Left lung (tissue), 10 donors: ENCODE results near the gene SSRP1. TPM values are rescaled to one million over a fixed set of nuclear protein-coding genes. Genes with fewer than 3 reads are reported as not detected.

ENCODE experiments used
- ATAC-seq: fragments of 200-7000 bp; cut with Tn5 transposase; one replicate; pipeline ENCODE4 v1.9.1; 2020; ENCODE audit warnings: moderate library complexity
- DNase-seq, 4 donors: peaks; one replicate each; pipeline ENCODE4 v3.0.0-alpha.2; 2013 to 2020
- H3K27ac ChIP-seq, 2 donors: fragments of 200-600 bp; sonication (generic) in 1 of 2; one replicate each; pipeline versions ENCODE4 v1.5.0 to v1.8.0; 2020 to 2021
- H3K27me3 ChIP-seq, 2 donors: fragments of 200-600 bp; sonication (generic) in 1 of 2; one replicate each; pipeline versions ENCODE4 v1.5.0 to v1.8.0; 2020 to 2021
- H3K36me3 ChIP-seq, 2 donors: fragments of 200-600 bp; sonication (generic) in 1 of 2; one replicate each; pipeline versions ENCODE4 v1.5.0 to v1.8.0; 2020 to 2021
- H3K4me1 ChIP-seq, 2 donors: fragments of 200-600 bp; one replicate each; pipeline ENCODE4 v1.8.0; 2021
- H3K4me3 ChIP-seq, 2 donors: fragments of 200-600 bp; sonication (generic) in 1 of 2; one replicate each; pipeline versions ENCODE4 v1.5.0 to v1.8.0; 2020 to 2021; ENCODE audit warnings: mild to moderate bottlenecking in 1 of 2
- H3K9me3 ChIP-seq, 2 donors: fragments of 200-600 bp; sonication (generic) in 1 of 2; one replicate each; pipeline versions ENCODE4 v1.5.0 to v1.8.0; 2020 to 2021
- CTCF ChIP-seq, 2 donors: fragments of 200-600 bp; sonication (generic) in 1 of 2; IDR thresholded peaks; one replicate each; pipeline versions ENCODE4 v1.5.0 to v1.8.0; 2021; ENCODE audit warnings: antibody characterized with exemption in 2 of 2
- intact Hi-C, 2 donors: fragments of 100-400 bp; cut with DNase I; formaldehyde crosslinking; loops; one replicate each; pipeline versions ENCODE4 v1.11.2 to v1.14.2; 2022
- polyA plus RNA-seq, 6 donors: library from polyadenylated mRNA; unstranded; fragments of 120-200 nt; gene quantifications; one replicate each; pipeline ENCODE4 v1.2.1, GENCODE V29; 2013; ENCODE audit not compliant: insufficient read length in 6 of 6
- total RNA-seq, 2 donors: library from RNA; stranded (reverse); fragmentation: NEBNext Ultra II Directional; extraction: Animal tissue kit (Norgen Biotek cat#: 25700); gene quantifications; one replicate each; pipeline ENCODE4 v1.2.1, GENCODE V29; 2021
- donor health status: DM: no; HTN: yes; CAD: no.
- donor health status: DM: no; HTN: no; CAD: no.

Gene SSRP1
- total and polyA plus RNA-seq, 8 donors = 57.3 to 208 (median 179) TPM

GRCh38 chr11:57353036-57353435 is 17.3 kb upstream of the SSRP1 start:
- DNase-seq = no peak
- H3K27me3 ChIP-seq = no peaks in the 10 kb centered on the region
- peaks cover 0 to 7% of the 10 kb centered on the region in 2 donors for H3K4me1 ChIP-seq
- no peak for ATAC-seq
- H3K36me3 ChIP-seq = no peaks in the 10 kb centered on the region
- intact Hi-C loops = no loop called here
- no peak overlapping the region for H3K27ac ChIP-seq
- no peak for TF ChIP-seq CTCF (IDR thresholded peaks at IDR 0.05)
- H3K4me3 ChIP-seq = no peak overlapping the region
- H3K9me3 ChIP-seq = no peaks in the 10 kb centered on the region

- Histone ChIP-seq H3K4me3 (no peak overlapping the region), H3K27me3 (no peaks in the 10 kb centered on the region), H3K9me3 (no peaks in the 10 kb centered on the region), H3K36me3 (no peaks in the 10 kb centered on the region), H3K27ac (no peak overlapping the region), H3K4me1 (peaks cover 0 to 16% of the 10 kb centered on the region in 2 donors)
- peak; percentile 92 for TF ChIP-seq CTCF (IDR thresholded peaks at IDR 0.05)
- peak; percentile 79 for ATAC-seq
- intact Hi-C loops = loop anchor here in 1 of 2 donors (5.0 kb wide), 1 partner anchor 133 kb away; no protein-coding TSS in a partner anchor
- DNase-seq = peak; percentile 54 to 95 (median 61)
Observed at GRCh38 chr11:57349491-57350274, 14.0 kb upstream of the SSRP1 start.

GRCh38 chr11:57348636-57349313 is 13.1 kb upstream of the SSRP1 start:
- intact Hi-C loops = loop anchor here in 1 of 2 donors (5.0 kb wide), 1 partner anchor 134 kb away; no protein-coding TSS in a partner anchor
- TF ChIP-seq CTCF (IDR thresholded peaks at IDR 0.05) = no peak

GRCh38 chr11:57348052-57348451 is 12.4 kb upstream of the SSRP1 start:
- H3K4me3 ChIP-seq = no peak overlapping the region
- H3K36me3 ChIP-seq = no peaks in the 10 kb centered on the region
- no peaks in the 10 kb centered on the region for H3K9me3 ChIP-seq
- no peak for DNase-seq
- intact Hi-C loops = loop anchor here in 1 of 2 donors (5.0 kb wide), 1 partner anchor 134 kb away; no protein-coding TSS in a partner anchor
- ATAC-seq = no peak
- TF ChIP-seq CTCF (IDR thresholded peaks at IDR 0.05) = no peak
- no peaks in the 10 kb centered on the region for H3K27me3 ChIP-seq
- peaks cover 0 to 16% of the 10 kb centered on the region in 2 donors for H3K4me1 ChIP-seq
- no peak overlapping the region for H3K27ac ChIP-seq

More at GRCh38 chr11:57348636-57349313, 13.1 kb upstream of the SSRP1 start:
- ATAC-seq (no peak), DNase-seq (no peak)
- Histone ChIP-seq H3K4me1 (peaks cover 0 to 16% of the 10 kb centered on the region in 2 donors), H3K36me3 (no peaks in the 10 kb centered on the region), H3K27me3 (no peaks in the 10 kb centered on the region), H3K27ac (no peak overlapping the region), H3K9me3 (no peaks in the 10 kb centered on the region), H3K4me3 (no peak overlapping the region)

GRCh38 chr11:57347336-57347735 is 11.6 kb upstream of the SSRP1 start:
- DNase-seq (no peak), ATAC-seq (no peak)
- Histone ChIP-seq H3K36me3 (no peaks in the 10 kb centered on the region), H3K9me3 (no peaks in the 10 kb centered on the region), H3K27ac (no peak overlapping the region), H3K4me3 (no peak overlapping the region), H3K4me1 (peaks cover 0 to 16% of the 10 kb centered on the region in 2 donors), H3K27me3 (no peaks in the 10 kb centered on the region)
- intact Hi-C loops = loop anchor here in 1 of 2 donors (5.0 kb wide), 1 partner anchor 135 kb away; no protein-coding TSS in a partner anchor
- TF ChIP-seq CTCF (IDR thresholded peaks at IDR 0.05) = no peak
